ENCODE results near the gene ARG2. TPM values are rescaled to one million over a fixed set of nuclear protein-coding genes. Genes with fewer than 3 reads are reported as not detected.
"Not testable (repeated sequence)": the region's sequence is repeated elsewhere in the genome, so short reads cannot be mapped to it uniquely, and the experiment has no call there.

Gene ARG2
- total RNA-seq, 4 donors from 2014 or later, result 0.51 to 3.7 (median 2.8) TPM; not detected in 1

- H3K4me1 ChIP-seq, result no peaks in the 10 kb centered on the region
- H3K27me3 ChIP-seq, result no peaks in the 10 kb centered on the region
- peak within 1 kb of the TSS; percentile 72 to 89 for H3K4me3 ChIP-seq
- H3K27ac ChIP-seq, result peak within 1 kb of the TSS; percentile 90 to 95
- no peaks in the 10 kb centered on the region for H3K36me3 ChIP-seq
- no peaks in the 10 kb centered on the region for H3K9me3 ChIP-seq
- TF ChIP-seq POLR2A (IDR thresholded peaks at IDR 0.05), result peak; percentile 86 to 90
- TF ChIP-seq CTCF (IDR thresholded peaks at IDR 0.05), result peak; percentile 41 to 78 (median 60)
- intact Hi-C loops (cut with DNase I; ENCODE audit: low total_unique reads), result no loop called here
- DNase-seq, result peak; percentile 87 to 92
These were observed 19.8 kb upstream of the ARG2 start, which contains the start of gene PIGH for GRCh38 chr14:67599698-67600561. TSS of gene PIGH (minus strand) at chr14:67600268. CDS start at chr14:67600203, 65 bp downstream.

- H3K4me3 ChIP-seq, result peak overlapping the region; percentile 72 to 89
- H3K27me3 ChIP-seq; H3K4me1 ChIP-seq; H3K9me3 ChIP-seq; H3K36me3 ChIP-seq; intact Hi-C loops (cut with DNase I; ENCODE audit: low total_unique reads); DNase-seq: not testable (repeated sequence)
- peak overlapping the region; percentile 90 to 95 for H3K27ac ChIP-seq
These were observed 19.2 kb upstream of the ARG2 start for GRCh38 chr14:67600562-67600974.

- no peak overlapping the region for H3K27ac ChIP-seq
- intact Hi-C loops (cut with DNase I; ENCODE audit: low total_unique reads), result no loop called here
- H3K4me3 ChIP-seq, result no peak overlapping the region
These were observed 17.6 kb upstream of the ARG2 start for GRCh38 chr14:67602076-67602475.

GRCh38 chr14:67602995-67603545, 16.6 kb upstream of the ARG2 start:
- intact Hi-C loops (cut with DNase I; ENCODE audit: low total_unique reads), result no loop called here
- Histone ChIP-seq H3K4me1 (no peaks in the 10 kb centered on the region), H3K4me3 (no peak overlapping the region), H3K36me3 (no peaks in the 10 kb centered on the region), H3K27ac (no peak overlapping the region), H3K27me3 (no peaks in the 10 kb centered on the region), H3K9me3 (no peaks in the 10 kb centered on the region)
- DNase-seq, result no peak
- TF ChIP-seq POLR2A (IDR thresholded peaks at IDR 0.05) (no peak), CTCF (IDR thresholded peaks at IDR 0.05) (no peak)

More at GRCh38 chr14:67602076-67602475, 17.6 kb upstream of the ARG2 start:
- TF ChIP-seq CTCF (IDR thresholded peaks at IDR 0.05), result no peak
- no peak for TF ChIP-seq POLR2A (IDR thresholded peaks at IDR 0.05)
- no peak for DNase-seq
- Histone ChIP-seq H3K36me3 (no peaks in the 10 kb centered on the region), H3K9me3 (no peaks in the 10 kb centered on the region), H3K4me1 (no peaks in the 10 kb centered on the region), H3K27me3 (no peaks in the 10 kb centered on the region)

GRCh38 chr14:67607646-67608045, 12.1 kb upstream of the ARG2 start:
- Histone ChIP-seq H3K9me3 (no peaks in the 10 kb centered on the region), H3K27me3 (no peaks in the 10 kb centered on the region), H3K4me1 (no peaks in the 10 kb centered on the region), H3K27ac (no peak overlapping the region), H3K36me3 (no peaks in the 10 kb centered on the region), H3K4me3 (no peak overlapping the region)
- no peak for DNase-seq
- intact Hi-C loops (cut with DNase I; ENCODE audit: low total_unique reads), result no loop called here
- TF ChIP-seq CTCF (IDR thresholded peaks at IDR 0.05) (no peak), POLR2A (IDR thresholded peaks at IDR 0.05) (no peak)

Measured in uterus (tissue), 4 donors.